AG04449 (cell line): ENCODE data around the gene DLX2.
"Not testable (repeated sequence)": the region's sequence is repeated elsewhere in the genome, so short reads cannot be mapped to it uniquely, and the experiment has no call there.

Source experiments
- CTCF ChIA-PET: fragments of 350-600 bp; formaldehyde crosslinking; extraction: SDS; loops from one replicate; lab custom pipeline; 2021; ENCODE audit warnings: antibody characterized with exemption; lab: Yijun Ruan, JAX
- POLR2A ChIA-PET: fragments of 400-600, 350-600 bp; formaldehyde crosslinking; extraction: SDS; loops from one replicate; lab custom pipeline; 2020; ENCODE audit warnings: antibody characterized with exemption, inconsistent platforms; lab: Yijun Ruan, JAX
- DNase-seq: peaks from one replicate; pipeline ENCODE4 v3.0.0-alpha.2; 2010; ENCODE audit warnings: low read depth, low spot score
- H3K4me3 ChIP-seq: 2 replicates; pipeline ENCODE4 v1.5.1; 2011; ENCODE audit warnings: low read depth, mild to moderate bottlenecking, control low read depth, low read length
- CTCF ChIP-seq: IDR thresholded peaks from one replicate; pipeline ENCODE4 v1.5.1; 2011; ENCODE audit warnings: mild to moderate bottlenecking, moderate library complexity, low read length, control low read depth, inconsistent platforms; ENCODE audit not compliant: insufficient read depth; ENCODE audit errors: missing control alignments

DLX2 gene

DNA sequence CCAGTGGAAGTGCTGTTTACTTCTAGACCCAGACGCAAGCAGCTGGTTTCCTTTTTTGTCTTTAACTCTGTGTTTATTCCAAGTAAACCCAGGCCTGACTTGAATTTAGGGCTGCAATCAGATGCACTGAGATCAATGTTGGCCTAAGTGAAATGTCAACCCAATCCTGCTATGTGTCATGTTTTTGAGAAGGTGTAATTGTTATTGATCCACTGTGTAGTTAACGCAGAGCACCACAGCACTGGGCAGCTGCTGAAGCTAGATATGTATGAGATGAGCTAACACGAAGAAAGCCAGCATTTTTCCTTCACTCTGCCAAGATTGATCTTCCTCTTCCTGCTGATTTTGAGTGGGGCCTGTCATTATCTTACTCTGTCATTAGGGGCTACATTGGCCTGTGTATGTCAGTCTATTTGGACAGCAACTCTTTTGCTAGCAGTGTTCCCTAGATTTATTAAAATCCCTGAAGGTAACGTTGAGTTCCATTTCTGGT is 36.3 kb downstream of the DLX2 start:
- CTCF ChIA-PET: no interaction called here
- H3K4me3 ChIP-seq: no peak overlapping the region
- DNase-seq: no peak
- POLR2A ChIA-PET: no interaction called here
- TF ChIP-seq CTCF: no peak

DNA sequence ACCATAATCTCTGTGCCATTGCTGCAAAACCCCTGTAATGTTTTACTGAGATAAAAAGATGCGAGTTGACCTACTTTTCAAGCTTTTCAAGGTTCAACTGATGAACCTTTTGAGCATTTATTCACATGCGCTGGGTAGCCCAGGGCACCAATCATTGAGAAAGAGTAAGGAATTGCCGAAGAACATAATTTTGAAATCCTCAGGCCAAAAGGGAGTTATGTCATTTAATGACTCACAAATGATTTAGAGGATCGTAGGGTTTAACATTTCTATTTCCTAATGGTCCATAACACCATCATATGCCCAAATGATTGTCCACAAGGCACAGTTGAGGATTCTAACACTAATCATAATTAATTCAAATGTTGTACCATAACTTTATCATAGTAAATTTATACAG is 37.6 kb downstream of the DLX2 start:
- ChIA-PET POLR2A (no interaction called here), CTCF (no interaction called here)
- no peak overlapping the region for H3K4me3 ChIP-seq
- no peak for DNase-seq
- no peak for TF ChIP-seq CTCF

GRCh38 chr2:172063446-172063845 is 39.3 kb downstream of the DLX2 start:
- no peak for DNase-seq
- CTCF ChIA-PET: interaction anchor here (1.0 kb wide), 1 partner anchor 14 kb away, joined by 3 read pairs; no protein-coding TSS in a partner anchor
- H3K4me3 ChIP-seq: no peak overlapping the region
- POLR2A ChIA-PET: interaction anchor here (0.9 kb wide), 1 partner anchor 11 kb away, joined by 3 read pairs; no protein-coding TSS in a partner anchor
- no peak for TF ChIP-seq CTCF

- TF ChIP-seq CTCF: no peak
- H3K4me3 ChIP-seq: no peak overlapping the region
- DNase-seq: no peak
- CTCF ChIA-PET: no interaction called here
- POLR2A ChIA-PET: interaction anchor here (0.9 kb wide), 1 partner anchor 10 kb away, joined by 3 read pairs; no protein-coding TSS in a partner anchor
Observed at GRCh38 chr2:172062402-172063004, 40.2 kb downstream of the DLX2 start.

- DNase-seq, POLR2A ChIA-PET, H3K4me3 ChIP-seq: not testable (repeated sequence)
- CTCF ChIA-PET: interaction anchor here (0.7 kb wide), 1 partner anchor 10 kb away, joined by 3 read pairs; no protein-coding TSS in a partner anchor
Observed at GRCh38 chr2:172060118-172060517, 42.6 kb downstream of the DLX2 start.

DNA sequence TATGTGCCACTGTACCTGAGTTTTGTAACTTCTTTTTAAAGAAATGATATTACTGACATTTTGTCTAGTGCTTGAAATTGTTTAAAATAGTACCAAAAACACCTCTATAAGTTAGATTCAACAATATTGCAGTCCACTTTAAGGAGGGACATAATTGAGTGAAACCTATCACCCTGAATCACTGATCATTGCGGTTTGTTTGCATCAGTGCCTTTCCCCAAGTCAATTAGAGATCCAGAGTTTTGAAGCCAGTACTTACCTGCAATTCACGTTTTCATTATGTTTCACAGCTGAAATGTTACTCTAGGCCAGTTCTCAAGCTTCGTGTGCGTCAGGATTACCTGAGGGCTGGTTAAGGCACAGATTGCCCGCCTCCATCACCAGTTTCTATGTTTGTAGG is 44.0 kb downstream of the DLX2 start:
- DNase-seq: no peak
- H3K4me3 ChIP-seq: no peak overlapping the region
- ChIA-PET POLR2A (no interaction called here), CTCF (interaction anchor here (1.0 kb wide), 1 partner anchor 20 kb away, joined by 3 read pairs; no protein-coding TSS in a partner anchor)
- no peak for TF ChIP-seq CTCF

DNA sequence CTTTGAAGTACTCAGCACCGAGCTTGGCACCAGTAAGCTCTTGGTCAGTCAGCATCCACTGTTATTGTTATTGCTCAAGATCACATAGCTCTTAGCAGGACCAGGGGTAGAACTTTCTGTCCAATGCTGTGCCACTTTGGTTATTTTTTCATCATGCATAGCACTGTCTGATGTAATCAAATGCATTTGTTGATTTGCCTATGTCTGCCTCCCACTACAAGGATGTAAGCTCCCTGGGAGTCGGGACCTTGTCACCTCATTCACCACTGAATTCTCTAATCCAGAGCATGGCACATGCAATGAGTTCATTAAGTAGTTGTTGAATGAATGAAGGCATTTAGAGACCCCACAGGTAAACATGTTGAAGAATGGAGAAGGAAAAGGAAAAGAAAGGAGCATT is 46.4 kb downstream of the DLX2 start:
- ChIA-PET CTCF (no interaction called here), POLR2A (no interaction called here)
- no peak for DNase-seq
- no peak overlapping the region for H3K4me3 ChIP-seq
- TF ChIP-seq CTCF: no peak
